ENCODE measurements around the gene TTLL11.

The TTLL11 gene

DNA sequence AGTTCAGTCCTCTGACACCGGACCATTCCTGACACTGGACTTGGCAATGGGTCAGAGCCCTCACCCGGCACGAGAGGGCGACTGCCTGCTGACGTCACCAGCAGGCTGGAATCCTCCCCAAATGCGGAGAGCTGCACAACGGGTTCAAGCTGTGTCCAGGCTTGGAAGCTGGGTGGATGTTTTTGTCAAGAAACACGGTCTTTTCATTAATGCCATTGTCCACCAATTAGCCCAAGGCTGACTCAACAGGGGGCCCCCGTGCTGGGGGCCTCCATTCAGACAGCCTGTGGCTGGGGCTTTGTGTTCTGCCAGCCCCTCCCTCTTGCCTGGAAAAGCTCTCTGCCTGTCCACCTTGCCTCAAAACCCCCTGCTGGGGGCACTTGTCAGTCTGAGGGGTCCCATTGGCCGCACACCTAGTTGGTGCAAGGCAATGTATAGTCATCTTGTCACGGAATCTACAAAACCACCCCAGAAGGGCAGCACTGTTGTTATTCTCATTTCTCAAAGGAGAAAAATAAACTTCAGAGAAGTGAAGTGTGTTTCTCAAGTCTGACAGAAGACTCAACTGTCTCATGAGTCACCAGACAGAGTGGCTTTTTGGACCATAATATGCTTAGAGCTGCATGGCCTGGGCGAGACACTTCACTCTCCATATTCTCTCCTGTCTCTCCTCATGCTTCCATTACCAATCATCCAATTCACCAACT is 41.9 kb upstream of the TTLL11 start:
- ChIA-PET POLR2A (no interaction called here), CTCF (interaction anchor here (1.0 to 10.5 kb wide), 7 partner anchors 10 to 674 kb away, joined by 3 to 92 read pairs (median 7); partner anchors contain the start of gene NDUFA8)
- DNase-seq (ENCODE audit: extremely low spot score), result no peak
- TF ChIP-seq, protein P1, sequence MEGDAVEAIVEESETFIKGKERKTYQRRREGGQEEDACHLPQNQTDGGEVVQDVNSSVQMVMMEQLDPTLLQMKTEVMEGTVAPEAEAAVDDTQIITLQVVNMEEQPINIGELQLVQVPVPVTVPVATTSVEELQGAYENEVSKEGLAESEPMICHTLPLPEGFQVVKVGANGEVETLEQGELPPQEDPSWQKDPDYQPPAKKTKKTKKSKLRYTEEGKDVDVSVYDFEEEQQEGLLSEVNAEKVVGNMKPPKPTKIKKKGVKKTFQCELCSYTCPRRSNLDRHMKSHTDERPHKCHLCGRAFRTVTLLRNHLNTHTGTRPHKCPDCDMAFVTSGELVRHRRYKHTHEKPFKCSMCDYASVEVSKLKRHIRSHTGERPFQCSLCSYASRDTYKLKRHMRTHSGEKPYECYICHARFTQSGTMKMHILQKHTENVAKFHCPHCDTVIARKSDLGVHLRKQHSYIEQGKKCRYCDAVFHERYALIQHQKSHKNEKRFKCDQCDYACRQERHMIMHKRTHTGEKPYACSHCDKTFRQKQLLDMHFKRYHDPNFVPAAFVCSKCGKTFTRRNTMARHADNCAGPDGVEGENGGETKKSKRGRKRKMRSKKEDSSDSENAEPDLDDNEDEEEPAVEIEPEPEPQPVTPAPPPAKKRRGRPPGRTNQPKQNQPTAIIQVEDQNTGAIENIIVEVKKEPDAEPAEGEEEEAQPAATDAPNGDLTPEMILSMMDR (IDR thresholded peaks at IDR 0.05; ENCODE audit: control extremely low read depth, extremely low read depth, low read depth, missing control alignments), result no peak

DNA sequence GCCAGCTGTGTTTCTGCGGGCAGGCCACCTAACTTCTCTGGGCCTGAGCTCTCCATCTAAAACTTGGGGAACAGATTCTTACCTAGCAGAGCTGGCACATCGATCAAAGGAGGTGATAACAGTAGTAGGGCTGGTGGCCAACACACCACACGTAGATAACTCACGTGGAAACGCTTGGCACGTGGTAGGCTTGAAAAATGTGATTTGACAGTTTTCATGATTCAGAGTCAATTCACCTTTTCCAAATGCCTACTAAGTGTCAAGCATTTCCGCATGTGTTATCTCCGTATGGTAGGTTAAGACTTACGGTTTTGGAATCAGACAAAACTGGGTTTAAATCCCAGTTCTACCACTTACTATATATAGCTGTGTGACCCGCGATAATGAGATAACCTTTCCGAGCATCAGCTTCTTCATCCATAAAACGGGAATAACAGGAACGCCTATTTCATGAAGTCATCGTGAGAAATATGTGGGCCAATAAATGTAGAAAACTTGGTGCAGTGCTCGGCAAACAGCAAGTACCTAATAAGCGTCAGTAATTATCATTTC is 41.0 kb upstream of the TTLL11 start:
- POLR2A ChIA-PET, result no interaction called here
- DNase-seq (ENCODE audit: extremely low spot score), result no peak
- TF ChIP-seq, protein P1 (IDR thresholded peaks at IDR 0.05; ENCODE audit: control extremely low read depth, extremely low read depth, low read depth, missing control alignments), result no peak
- CTCF ChIA-PET, result interaction anchor here (1.4 to 10.5 kb wide), 7 partner anchors 11 to 675 kb away, joined by 3 to 92 read pairs (median 5); no protein-coding TSS in a partner anchor

GRCh38 chr9:122133263-122133983 is 40.3 kb upstream of the TTLL11 start:
- CTCF ChIA-PET, result interaction anchor here (1.2 to 10.5 kb wide), 8 partner anchors 10 to 675 kb away, joined by 3 to 92 read pairs (median 4); no protein-coding TSS in a partner anchor
- TF ChIP-seq, protein P1 (IDR thresholded peaks at IDR 0.05; ENCODE audit: control extremely low read depth, extremely low read depth, low read depth, missing control alignments), result no peak
- POLR2A ChIA-PET, result no interaction called here
- no peak for DNase-seq (ENCODE audit: extremely low spot score)

DNA sequence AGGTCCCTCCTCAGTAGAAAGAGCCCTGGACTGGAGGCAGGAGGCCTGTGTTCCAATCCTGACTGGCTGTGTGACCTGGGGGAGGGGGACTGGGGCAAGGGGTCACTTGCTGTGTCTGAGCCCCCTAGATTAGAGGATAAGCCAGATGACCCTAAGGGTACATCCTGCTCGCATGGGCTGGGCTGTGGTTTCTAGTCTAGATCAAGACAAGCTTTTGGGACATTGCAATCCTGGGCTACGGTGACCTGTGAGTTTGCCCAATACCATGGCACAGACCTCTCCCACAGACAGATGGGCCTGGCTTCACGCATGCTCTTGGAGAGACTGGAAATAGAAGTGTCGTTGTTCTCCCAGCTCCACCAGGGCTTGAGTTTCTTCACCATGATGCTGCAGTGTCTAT is 39.4 kb upstream of the TTLL11 start:
- no peak for DNase-seq (ENCODE audit: extremely low spot score)
- TF ChIP-seq, protein P1 (IDR thresholded peaks at IDR 0.05; ENCODE audit: control extremely low read depth, extremely low read depth, low read depth, missing control alignments), result no peak
- ChIA-PET POLR2A (no interaction called here), CTCF (interaction anchor here (1.2 to 10.5 kb wide), 4 partner anchors 10 to 218 kb away, joined by 3 to 92 read pairs (median 11); no protein-coding TSS in a partner anchor)

- ChIA-PET POLR2A (no interaction called here), CTCF (interaction anchor here (1.1 to 10.5 kb wide), 3 partner anchors 8 to 219 kb away, joined by 3 to 92 read pairs (median 15); no protein-coding TSS in a partner anchor)
- DNase-seq (ENCODE audit: extremely low spot score), result no peak
- TF ChIP-seq, protein P1 (IDR thresholded peaks at IDR 0.05; ENCODE audit: control extremely low read depth, extremely low read depth, low read depth, missing control alignments), result no peak
Observed at GRCh38 chr9:122131401-122132001, 38.4 kb upstream of the TTLL11 start.

DNA sequence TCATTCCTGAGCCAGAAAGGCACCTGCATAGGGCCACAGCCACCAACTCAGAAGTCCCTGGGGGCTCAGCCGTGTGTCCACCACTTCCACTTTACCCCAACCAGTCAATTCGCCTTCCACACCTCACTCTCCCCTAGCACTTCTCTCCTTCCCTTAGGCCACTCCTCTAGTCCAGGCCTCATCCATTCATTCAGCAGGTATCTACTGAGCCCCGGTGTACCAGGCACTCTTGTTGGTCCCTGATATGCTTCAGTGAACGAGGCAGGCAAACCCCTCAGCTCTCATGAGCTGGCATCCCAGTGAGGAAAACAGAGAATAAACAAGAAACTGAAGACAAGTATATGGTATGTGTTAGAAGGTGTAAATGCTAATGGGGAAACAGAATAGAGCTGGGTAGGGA is 37.7 kb upstream of the TTLL11 start:
- POLR2A ChIA-PET, result no interaction called here

More for the DNA sequence above, 37.7 kb upstream of the TTLL11 start:
- TF ChIP-seq, protein P1 (IDR thresholded peaks at IDR 0.05; ENCODE audit: control extremely low read depth, extremely low read depth, low read depth, missing control alignments), result no peak
- no peak for DNase-seq (ENCODE audit: extremely low spot score)
- CTCF ChIA-PET, result interaction anchor here (1.1 to 10.5 kb wide), 2 partner anchors 8 to 35 kb away, joined by 3 to 92 read pairs; no protein-coding TSS in a partner anchor

Measured in GM10248 (cell line).